Esophagus squamous epithelium (tissue), 4 donors: Measurements from ENCODE around the gene CENPN.

ENCODE experiments used
- POLR2A ChIP-seq, 4 donors: fragments of 450-650 bp; IDR thresholded peaks; one replicate each; pipeline ENCODE4 v1.6.1; 2017; ENCODE audit warnings: antibody characterized with exemption in 4 of 4, mild to moderate bottlenecking in 4 of 4, moderate library complexity in 3 of 4
- TF ChIP-seq, protein P1 (sequence below), 6 experiments: fragments of 450-650 bp in 4 of 6; fragments of 200-600 bp in 2 of 6; sonication (generic) in 2 of 6; IDR thresholded peaks; one replicate each; pipeline ENCODE4 v1.5.1; 2016 to 2019; ENCODE audit warnings: antibody characterized with exemption in 6 of 6, mild to moderate bottlenecking in 4 of 6, moderate library complexity in 4 of 6

DNA sequence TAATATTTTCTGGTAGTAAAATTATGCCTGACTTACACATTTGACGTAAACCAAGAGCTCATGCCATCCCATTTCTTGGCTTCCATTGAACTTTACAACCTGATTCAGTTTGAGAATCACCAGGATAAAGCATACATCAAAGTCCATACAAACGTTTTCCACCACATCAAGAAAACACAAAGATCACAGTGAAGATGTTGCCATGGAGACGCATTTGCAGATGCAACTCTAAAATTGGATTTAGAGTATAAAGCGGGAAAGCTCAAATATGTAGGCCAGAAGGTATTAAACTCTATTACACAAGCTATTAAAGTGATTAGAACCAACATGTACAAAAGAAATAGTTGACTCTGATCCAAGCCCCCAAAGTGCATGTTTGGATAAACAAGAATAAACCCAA lies 59.7 kb downstream of the CENPN start:
- TF ChIP-seq, protein P1, sequence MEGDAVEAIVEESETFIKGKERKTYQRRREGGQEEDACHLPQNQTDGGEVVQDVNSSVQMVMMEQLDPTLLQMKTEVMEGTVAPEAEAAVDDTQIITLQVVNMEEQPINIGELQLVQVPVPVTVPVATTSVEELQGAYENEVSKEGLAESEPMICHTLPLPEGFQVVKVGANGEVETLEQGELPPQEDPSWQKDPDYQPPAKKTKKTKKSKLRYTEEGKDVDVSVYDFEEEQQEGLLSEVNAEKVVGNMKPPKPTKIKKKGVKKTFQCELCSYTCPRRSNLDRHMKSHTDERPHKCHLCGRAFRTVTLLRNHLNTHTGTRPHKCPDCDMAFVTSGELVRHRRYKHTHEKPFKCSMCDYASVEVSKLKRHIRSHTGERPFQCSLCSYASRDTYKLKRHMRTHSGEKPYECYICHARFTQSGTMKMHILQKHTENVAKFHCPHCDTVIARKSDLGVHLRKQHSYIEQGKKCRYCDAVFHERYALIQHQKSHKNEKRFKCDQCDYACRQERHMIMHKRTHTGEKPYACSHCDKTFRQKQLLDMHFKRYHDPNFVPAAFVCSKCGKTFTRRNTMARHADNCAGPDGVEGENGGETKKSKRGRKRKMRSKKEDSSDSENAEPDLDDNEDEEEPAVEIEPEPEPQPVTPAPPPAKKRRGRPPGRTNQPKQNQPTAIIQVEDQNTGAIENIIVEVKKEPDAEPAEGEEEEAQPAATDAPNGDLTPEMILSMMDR (IDR thresholded peaks at IDR 0.05): no peak
- no peak for TF ChIP-seq POLR2A (IDR thresholded peaks at IDR 0.05)
